Measurements from ENCODE around the gene THSD4.

DNA sequence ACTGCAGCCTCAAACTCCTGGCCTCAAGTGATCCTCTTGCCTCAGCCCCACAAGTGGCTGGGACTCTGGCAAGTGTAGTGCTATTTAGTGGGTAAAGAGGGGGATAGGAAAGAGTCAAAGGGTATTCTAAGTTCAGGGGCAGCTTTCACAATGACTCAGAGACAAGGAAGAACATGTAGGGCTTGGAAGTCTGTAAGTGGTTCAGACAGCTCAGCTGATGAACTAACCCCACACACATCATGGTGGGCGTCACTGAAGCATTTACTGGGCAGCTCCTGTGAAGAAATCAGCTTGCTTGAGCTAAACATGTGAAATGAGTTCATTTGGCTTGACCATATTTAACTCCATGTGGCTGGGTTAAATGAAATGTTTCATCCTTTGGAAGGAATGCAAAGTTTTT is 34.6 kb upstream of the THSD4 start:
- TF ChIP-seq EP300 (IDR thresholded peaks at IDR 0.05) = no peak
- TF ChIP-seq, protein P1, sequence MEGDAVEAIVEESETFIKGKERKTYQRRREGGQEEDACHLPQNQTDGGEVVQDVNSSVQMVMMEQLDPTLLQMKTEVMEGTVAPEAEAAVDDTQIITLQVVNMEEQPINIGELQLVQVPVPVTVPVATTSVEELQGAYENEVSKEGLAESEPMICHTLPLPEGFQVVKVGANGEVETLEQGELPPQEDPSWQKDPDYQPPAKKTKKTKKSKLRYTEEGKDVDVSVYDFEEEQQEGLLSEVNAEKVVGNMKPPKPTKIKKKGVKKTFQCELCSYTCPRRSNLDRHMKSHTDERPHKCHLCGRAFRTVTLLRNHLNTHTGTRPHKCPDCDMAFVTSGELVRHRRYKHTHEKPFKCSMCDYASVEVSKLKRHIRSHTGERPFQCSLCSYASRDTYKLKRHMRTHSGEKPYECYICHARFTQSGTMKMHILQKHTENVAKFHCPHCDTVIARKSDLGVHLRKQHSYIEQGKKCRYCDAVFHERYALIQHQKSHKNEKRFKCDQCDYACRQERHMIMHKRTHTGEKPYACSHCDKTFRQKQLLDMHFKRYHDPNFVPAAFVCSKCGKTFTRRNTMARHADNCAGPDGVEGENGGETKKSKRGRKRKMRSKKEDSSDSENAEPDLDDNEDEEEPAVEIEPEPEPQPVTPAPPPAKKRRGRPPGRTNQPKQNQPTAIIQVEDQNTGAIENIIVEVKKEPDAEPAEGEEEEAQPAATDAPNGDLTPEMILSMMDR (IDR thresholded peaks at IDR 0.05) = no peak
- no peak for TF ChIP-seq POLR2A (IDR thresholded peaks at IDR 0.05)

Data from upper lobe of left lung (tissue), 4 donors.